Sigmoid colon (tissue), 4 donors: ENCODE measurements around the gene RIPOR3.

ENCODE experiments used
- POLR2AphosphoS5 ChIP-seq, 4 donors: sonication (generic); formaldehyde crosslinking; IDR thresholded peaks; one replicate each; pipeline ENCODE4 v1.6.1; 2017; ENCODE audit warnings: antibody characterized with exemption in 4 of 4
- TF ChIP-seq, protein P1 (sequence below), 4 experiments: fragments of 450-650 bp in 3 of 4; fragments of 200-600 bp in 1 of 4; IDR thresholded peaks; one replicate each; pipeline ENCODE4 v1.5.1; 2016 to 2019; ENCODE audit warnings: antibody characterized with exemption in 4 of 4, mild to moderate bottlenecking in 3 of 4, moderate library complexity in 2 of 4

GRCh38 chr20:50633361-50633760, 58.0 kb downstream of the RIPOR3 start:
- TF ChIP-seq POLR2AphosphoS5 (IDR thresholded peaks at IDR 0.05): no peak
- TF ChIP-seq, protein P1, sequence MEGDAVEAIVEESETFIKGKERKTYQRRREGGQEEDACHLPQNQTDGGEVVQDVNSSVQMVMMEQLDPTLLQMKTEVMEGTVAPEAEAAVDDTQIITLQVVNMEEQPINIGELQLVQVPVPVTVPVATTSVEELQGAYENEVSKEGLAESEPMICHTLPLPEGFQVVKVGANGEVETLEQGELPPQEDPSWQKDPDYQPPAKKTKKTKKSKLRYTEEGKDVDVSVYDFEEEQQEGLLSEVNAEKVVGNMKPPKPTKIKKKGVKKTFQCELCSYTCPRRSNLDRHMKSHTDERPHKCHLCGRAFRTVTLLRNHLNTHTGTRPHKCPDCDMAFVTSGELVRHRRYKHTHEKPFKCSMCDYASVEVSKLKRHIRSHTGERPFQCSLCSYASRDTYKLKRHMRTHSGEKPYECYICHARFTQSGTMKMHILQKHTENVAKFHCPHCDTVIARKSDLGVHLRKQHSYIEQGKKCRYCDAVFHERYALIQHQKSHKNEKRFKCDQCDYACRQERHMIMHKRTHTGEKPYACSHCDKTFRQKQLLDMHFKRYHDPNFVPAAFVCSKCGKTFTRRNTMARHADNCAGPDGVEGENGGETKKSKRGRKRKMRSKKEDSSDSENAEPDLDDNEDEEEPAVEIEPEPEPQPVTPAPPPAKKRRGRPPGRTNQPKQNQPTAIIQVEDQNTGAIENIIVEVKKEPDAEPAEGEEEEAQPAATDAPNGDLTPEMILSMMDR (IDR thresholded peaks at IDR 0.05): no peak
